Left colon (tissue), 2 donors: ENCODE data around the gene FXYD4. TPM values are rescaled to one million over a fixed set of nuclear protein-coding genes. Genes with fewer than 3 reads are reported as not detected.

Experiments used
- ATAC-seq: fragments of 200-7000 bp; cut with Tn5 transposase; one replicate; pipeline ENCODE4 v1.9.1; 2020; ENCODE audit warnings: mild to moderate bottlenecking, moderate library complexity
- DNase-seq, 2 donors: peaks; one replicate each; pipeline ENCODE4 v3.0.0-alpha.2; 2020
- intact Hi-C, 2 donors: fragments of 100-400 bp; cut with DNase I in 1 of 2; cut with micrococcal nuclease in 1 of 2; formaldehyde crosslinking; loops; one replicate each; pipeline versions ENCODE4 v1.11.2 to v1.14.0; 2022; cut with DNase I, micrococcal nuclease
- total RNA-seq, 2 donors: library from RNA; stranded (reverse); fragmentation: NEBNext Ultra II Directional; extraction: Animal tissue kit (Norgen Biotek cat#: 25700); gene quantifications; one replicate each; pipeline ENCODE4 v1.2.1, GENCODE V29; 2021
- donor health status: DM: no; HTN: no; CAD: no.
- donor health status: DM: yes; HTN: yes; CAD: no.

FXYD4 gene
- total RNA-seq, 2 donors from 2014 or later, result not detected

DNA sequence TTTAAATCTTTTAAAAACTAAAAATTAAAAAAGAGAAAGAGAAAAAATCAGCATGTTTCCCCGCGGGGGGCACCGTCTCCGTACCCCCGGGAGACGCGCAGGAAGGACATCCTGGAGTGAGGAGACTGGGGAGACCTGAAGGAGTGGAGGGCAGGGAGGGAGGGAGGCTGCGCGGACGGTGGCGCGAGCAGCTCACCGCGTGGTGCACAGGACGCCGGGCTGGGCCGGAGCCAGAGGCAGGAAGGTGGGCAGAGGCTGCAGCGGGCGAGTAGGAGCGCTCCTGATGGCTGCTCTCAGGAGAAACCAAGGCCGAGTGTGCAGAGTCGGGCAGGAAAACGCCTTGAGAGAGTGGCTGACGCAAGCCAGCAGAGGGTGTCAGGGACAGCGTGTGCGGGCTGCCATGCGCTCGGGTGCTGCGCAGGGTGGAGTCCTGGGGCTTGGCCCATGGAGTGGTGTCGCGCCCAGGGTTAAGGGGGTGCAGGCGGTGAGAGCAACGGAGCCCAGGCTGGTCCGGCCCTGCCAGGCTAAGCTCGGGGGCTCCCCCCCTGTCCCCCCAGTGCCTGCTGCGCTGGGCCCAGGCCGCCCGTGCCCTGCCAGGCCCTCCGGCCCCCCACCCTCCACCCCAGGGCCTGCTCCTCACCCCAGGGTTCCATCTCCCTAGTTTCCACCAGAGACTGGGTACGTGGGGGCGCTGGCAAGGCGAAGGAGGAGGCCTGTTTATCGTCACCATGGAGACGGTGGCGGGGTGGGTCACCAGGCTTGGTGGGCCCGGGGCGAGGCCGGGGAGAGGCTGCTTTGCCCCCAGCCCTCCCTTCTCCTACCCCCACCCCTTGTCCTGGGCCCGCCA is 28.9 kb upstream of the FXYD4 start:
- intact Hi-C loops, result no loop called here
- no peak for DNase-seq
- ATAC-seq, result no peak

DNA sequence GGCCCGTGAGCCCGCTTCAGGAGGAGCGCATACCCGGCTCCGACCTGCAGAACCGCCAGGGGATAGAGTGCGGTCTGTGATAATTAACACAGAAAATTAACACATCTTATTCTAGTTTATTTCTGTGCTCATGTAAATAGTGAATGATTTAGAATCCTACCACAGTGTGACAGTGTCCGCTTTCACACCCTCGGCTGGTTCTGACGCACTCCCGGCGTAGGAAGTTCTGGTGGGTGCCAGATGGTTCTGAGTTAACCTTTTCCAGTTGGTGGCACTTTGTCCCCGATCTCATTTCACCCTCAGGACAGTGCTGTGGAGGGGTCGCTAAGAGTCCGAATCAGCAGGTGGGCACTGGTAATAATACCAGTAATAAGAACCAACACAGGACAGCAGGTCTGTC is 28.3 kb upstream of the FXYD4 start:
- intact Hi-C loops, result no loop called here
- ATAC-seq (no peak), DNase-seq (no peak)

DNA sequence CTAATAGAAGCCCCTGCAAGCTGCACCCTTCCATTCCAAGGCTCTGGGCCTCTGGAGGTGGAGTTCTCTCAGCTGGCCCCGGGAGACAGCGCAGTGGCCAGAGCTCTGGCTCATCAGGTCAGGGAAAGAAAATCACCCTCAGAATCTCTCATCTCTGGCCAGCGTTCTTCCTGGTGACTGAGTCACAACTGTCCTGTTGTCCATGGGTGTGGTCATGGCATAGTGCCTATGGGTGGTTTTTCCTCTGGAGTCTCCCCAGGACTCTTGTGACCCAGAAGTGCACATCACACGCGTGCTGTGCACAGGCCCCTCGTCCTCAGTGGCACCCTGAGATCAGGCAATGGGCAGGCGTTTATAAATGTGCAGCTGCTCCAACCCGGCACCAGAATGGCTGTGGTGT is 27.4 kb upstream of the FXYD4 start:
- DNase-seq, result no peak
- intact Hi-C loops, result no loop called here
- peak; percentile 23 for ATAC-seq

DNA sequence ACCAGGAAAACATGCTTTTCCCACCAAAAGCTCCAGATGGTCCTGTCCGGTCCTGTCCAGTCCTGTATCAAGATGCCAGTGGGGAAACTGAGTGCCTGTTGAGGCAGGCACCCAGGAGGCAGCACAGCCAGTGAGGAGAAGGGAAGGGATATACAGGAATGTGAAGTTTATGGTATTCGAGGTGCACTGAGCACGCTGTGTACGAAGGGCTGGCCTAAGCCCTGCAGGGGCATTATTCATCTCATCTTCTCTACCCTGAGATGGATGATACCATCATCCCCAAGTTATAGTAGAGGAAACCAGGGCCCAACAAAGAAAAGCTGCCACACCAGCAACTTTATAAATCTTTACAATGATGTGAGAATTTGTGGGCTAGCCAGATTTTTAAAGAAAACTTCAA is 23.4 kb upstream of the FXYD4 start:
- intact Hi-C loops, result loop anchor here in 1 of 2 donors (5.0 kb wide), 1 partner anchor 56 kb away; no protein-coding TSS in a partner anchor
- no peak for ATAC-seq
- DNase-seq, result no peak

DNA sequence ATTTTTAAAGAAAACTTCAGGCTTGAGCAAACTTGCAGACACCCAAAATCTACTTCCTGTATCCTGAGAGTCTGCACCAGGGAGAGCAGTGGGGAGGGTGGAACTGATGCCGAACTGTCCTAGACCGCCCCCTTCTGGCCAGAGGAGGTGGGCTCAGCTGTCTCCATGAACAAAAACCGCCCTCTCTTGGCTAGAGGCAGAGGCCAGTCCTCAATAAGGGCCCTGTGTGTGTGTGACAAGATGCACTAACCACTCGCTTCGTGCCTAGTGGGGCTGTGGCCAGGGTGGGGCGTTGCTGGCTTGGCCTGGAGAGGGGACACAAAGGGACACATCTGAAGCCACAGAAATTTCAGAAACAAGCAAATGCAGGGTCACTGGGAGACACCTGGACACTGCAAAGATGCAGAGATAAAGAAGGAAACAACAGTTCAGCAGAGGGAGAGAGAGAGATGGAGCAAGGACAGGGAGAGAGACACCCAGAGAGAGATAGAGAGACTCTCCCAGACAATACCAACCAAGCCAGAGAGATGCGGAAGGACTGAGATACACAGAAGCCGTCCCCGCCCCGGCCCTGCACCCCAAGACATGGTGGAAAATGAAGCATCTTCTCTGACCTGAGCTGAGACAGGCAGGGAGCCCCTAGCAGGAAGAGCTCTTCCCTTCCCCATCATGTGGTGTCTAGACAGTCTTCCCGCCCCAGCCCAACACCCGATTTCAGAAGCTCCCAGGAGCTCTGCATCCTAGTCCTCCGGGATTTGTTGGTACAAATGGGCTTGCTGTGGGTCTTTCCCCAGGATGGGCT is 22.7 kb upstream of the FXYD4 start:
- intact Hi-C loops, result loop anchor here in 1 of 2 donors (5.0 kb wide), 1 partner anchor 56 kb away; no protein-coding TSS in a partner anchor
- ATAC-seq (peak; percentile 96), DNase-seq (peak; percentile 76 to 91)

DNA sequence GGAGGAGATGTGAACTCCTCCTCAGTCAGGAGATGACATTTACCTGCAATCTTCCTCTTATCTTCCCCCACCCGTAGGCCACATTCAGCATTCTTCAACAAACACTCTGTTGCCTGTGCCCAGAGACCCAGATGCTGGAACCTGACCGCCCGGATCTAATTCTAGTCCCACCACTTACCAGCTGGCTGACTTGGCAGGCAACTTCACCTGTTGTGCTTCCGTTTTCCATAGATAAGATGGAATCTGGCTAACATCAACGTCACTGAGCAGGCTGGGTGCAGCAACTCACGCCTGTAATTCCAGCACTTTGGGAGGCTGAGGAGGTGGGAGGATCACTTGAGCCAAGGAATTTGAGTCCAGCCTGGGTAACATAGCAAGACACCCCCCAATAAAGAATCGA is 21.3 kb upstream of the FXYD4 start:
- intact Hi-C loops, result no loop called here
- ATAC-seq (peak; percentile 49), DNase-seq (peak in 1 of 2 donors; percentile 38)

DNA sequence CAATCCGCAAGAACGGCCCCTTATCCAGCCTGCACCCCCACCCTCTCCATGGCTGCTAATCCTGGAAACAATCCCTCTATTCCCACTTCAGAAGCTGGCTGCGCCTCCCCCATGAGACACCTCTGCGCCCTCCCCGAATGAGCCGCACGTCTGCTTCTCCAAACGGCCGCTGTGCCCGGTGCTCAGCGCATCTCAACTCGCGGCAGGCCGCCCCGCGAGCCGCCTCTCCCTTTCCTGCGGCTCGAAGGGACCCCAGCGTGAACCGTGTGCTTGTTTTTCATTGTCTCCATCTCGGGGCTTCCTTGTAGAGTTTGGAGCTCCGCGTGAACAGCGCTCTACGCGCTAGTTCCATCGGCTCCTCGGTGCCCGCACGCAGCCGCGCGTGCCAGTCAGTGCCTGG is 20.8 kb upstream of the FXYD4 start:
- DNase-seq (no peak), ATAC-seq (no peak)
- intact Hi-C loops, result no loop called here

DNA sequence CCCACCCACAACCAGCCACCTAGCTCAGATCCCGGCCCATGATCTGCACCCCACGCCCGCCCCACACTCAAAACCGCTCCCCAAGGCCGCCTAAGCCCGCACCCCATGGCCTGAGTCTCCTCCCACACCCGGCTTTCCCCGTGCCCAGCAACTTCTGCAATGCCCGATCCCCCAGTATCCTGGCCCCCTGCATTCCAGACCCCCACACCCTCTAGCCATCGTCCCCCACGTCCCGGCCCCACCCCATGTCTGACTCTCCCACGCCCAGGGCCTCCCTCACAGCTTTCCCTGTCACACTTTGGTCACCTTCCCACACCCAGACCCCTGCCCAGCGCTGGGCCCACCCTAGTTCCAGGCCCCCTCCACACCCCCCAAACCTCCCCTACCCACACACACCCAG is 20.1 kb upstream of the FXYD4 start:
- DNase-seq, result no peak
- intact Hi-C loops, result no loop called here
- ATAC-seq, result no peak

DNA sequence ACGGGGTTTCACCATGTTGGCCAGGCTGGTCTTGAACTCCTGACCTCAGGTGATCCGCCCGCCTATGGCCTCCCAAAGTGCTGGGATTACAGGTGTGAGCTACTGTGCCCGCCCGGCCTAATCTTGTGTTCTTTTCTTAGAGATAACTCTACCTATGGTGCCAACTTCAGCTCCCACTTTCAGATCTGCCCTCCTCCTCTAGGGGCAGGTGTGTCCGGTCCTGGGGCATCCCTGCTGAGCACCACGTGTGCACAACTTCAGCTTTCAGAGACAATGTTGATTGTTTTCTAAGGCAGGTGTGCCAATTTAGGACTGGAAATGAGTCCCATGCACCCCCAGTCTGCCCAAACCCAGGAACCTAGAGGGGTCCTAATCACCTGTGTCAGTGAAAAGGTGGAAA is 18.5 kb upstream of the FXYD4 start:
- no peak for DNase-seq
- ATAC-seq, result no peak
- intact Hi-C loops, result no loop called here

DNA sequence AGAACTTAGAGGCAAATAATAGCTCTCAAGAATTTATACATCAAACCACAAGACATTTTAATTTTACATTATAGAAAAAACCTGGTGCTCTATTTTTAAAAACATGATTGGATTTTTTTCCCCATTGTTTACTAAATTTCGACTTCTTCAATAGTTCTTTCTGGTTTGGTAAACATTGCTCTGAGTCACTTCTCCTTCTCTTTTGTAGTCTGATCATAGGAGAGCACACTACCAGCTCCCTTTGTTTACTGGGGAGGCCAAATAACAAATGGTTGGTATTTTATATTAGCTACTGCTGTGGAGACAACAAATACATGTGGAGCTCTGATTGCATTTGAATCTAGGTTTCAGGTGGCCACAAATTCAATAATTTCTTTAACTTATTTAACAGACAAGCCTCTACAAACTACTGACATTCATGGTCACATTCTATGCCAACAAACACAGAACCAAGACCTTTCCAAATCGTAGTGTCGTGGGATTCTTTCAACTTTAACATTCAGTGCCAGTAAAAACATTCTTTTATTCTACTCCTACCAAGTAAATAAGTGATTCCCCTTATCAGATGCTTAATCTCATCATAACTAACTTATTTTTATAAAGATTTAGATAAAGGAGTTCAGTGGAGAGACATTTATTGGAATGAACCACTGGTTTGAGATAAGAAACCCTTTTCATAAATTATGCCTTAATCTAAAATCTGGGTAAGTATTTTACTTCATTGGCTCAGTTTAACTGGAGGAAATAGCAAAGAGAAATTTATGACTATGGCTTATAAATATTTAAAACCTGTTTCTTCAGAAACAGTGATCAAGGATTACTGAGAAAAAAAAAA is 17.7 kb upstream of the FXYD4 start:
- intact Hi-C loops, result no loop called here
- ATAC-seq (no peak), DNase-seq (no peak)

DNA sequence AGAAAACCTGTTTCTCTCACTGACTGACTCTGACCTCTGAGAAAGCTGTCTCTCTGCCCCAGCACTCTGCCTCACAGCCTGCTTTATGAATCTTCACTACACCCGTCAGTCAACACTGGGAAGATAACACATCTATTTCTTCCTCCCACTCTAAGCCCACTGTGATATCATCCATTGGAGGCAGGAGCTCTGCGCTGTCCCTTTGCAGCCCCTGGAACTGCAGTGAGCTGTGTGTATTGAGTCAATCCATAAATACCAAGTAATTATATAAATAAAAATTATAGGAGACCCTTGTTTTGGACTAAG is 17.2 kb upstream of the FXYD4 start:
- ATAC-seq (no peak), DNase-seq (no peak)
- intact Hi-C loops, result no loop called here

DNA sequence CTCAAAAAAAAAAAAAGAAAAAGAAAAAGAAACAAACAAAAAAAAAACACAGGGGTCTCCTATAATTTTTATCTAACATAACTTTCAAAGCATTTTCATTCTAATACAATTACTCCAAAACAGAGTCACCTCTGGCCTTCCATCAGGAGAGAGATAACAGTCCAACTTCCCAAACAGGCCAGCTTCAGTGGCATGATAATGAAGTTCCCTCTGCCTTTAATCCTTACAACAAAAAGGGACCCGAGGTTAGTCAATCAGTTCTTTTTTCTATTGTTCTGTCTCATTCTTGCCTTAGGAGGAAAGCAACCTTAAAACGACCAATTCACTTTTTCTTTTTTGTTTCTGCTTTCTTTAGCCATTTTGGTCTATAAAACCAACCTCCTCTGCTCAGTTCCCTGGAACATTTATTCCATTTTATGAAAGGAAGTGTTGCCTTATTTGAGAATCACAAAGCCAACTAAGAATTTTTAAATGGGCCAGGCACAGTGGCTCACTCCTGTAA is 16.5 kb upstream of the FXYD4 start:
- ATAC-seq (no peak), DNase-seq (no peak)
- intact Hi-C loops, result no loop called here

DNA sequence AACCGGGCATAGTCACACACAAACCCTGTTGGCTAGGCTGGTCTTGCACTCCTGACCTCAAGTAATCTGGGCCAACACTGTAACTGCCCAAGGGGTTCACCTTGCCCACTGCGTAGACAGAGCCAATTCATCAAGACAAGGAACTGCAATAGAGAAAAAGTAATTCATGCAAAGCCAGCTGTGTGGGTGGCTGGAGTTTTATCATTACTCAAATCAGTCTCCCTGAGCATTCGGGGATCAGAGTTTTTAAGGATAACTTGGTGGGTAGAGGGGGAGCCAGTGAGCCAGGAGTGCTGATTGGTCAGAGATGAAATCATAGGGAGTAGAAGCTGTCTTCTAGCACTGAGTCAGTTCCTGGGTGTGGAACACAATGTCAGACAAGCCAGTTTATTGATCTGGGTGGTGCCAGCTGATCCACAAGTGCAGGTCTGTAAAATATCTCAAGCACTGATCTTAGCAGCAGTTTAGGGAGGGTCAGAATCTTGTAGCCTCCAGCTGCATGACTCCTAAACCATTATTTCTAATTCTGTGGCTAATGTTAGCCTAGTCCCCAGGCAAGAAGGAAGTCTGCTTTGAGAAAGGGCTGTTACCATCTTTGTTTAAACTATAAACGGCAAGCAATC is 15.6 kb upstream of the FXYD4 start:
- ATAC-seq, result peak; percentile 94
- DNase-seq, result peak; percentile 49 to 67
- intact Hi-C loops, result no loop called here

DNA sequence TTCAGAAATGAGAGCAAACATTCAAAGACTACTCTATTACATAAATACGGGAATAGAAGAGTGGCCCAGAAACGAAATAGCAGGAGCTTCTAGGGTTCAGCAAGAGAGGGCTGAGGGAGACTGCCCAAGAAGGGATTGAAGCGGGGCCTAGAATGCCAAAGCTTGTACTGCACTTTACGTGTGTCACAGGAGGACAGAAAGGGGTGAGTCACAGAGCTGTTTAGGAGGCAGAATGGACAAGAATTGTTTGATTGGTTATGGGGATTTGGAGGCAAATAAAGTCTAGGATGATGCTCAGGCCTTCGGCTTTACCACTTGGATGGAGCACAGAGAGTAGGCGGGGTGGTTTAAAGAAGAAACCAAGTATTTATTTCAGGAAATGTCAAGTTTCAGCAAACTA is 11.3 kb upstream of the FXYD4 start:
- ATAC-seq (no peak), DNase-seq (no peak)
- intact Hi-C loops, result no loop called here

DNA sequence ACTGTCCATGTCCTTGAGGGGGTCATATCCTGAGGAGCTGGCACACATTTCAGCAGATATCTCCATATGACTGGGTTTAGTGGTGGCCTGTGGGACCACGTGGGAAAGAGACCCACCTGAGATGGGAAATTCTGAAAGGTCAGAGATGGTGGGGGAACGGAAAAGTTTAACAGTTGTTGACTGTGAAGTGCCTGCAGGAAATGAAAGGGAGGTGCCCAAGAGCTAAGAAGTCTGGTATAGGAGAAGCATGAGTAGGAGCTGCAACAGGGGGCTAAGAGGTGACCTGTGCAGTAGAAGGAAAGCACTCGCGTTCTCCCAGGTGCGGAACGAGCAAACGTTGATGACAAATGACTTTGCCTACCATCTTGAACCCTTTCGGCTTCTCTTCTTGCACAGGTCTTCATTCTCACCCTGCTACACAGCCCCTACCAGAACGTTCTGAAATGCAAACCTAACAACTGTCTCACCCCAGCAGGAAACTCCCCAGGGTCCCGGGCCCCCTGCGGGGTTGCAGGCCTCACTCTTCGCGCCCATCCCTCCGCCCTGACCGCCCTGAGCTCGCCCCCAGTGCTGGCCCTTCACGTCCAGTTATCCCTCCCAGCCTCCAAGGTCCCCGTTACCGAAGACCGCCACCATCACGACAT is 9.8 kb upstream of the FXYD4 start:
- DNase-seq (no peak), ATAC-seq (no peak)
- intact Hi-C loops, result no loop called here

DNA sequence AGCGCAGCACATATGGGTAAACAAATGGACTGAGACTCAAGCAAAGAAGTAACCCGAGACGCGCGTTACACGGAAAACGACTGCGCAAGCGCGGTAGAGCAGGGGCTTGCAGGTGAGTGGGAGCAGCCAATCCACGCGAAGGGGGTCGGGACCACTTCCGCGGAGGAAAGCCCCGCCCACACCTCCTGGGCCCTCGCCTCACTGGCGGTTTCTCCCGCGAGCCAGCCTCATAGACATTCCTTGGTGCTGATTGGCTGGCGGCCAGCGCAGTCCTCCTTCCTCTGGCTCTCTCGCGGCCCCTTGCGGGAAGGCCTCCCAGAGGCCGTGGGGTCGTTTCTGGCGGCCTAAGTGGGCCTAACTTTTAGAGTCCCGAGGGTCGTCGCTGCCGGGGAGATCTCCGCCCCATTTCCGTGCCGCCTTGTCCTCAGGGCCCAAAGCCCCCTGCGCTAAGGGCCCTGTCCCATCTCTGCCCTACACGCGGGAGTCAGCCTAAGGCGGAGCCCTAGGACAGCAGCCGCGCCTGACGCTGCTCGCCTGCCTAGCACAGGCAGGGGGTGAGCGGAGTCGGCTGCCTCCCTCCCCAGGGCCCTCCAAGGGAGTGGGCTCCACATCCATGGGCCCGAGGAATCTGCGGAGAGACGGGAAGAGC is 9.1 kb upstream of the FXYD4 start:
- intact Hi-C loops, result no loop called here
- peak; percentile 98 to 99 for DNase-seq
- ATAC-seq, result peak; percentile 97

DNA sequence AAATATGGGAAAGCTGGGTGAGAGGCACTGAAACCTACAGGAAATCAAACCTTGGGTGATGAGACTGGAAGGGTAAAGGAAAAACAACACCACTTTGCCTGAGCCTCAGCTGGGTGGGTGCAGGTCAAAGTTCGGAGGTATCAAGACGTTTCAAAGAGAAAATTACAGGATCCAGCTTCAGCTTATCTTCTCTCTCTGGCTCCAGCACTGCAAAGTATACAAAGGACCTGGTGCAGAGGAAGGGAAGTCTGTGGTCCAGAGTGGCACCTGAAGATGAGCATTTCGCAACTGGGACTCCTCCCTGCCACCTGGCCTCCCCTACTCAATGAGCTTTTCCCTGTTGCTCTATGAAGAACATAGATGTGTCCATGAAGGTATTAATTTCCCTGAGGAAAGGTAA is 6.4 kb upstream of the FXYD4 start:
- no peak for DNase-seq
- ATAC-seq, result no peak
- intact Hi-C loops, result no loop called here

DNA sequence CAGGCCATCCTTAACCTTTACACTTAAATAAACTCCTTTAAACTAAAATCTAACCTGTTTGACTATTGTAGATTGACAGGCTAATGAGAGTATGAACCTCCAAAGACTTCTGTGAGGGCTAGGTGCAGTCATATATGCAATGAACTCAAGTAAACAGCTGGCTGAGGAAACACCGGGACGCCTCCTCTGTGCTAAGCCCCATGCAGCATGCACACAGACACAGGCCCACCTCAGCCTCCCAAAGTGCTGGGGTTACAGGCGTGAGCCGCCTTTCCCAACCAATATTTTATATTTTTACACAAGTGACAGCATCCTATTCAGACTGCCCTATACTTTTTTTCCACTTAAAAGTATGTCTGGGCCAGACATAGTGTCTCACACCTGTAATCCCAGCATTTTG is 1.5 kb upstream of the FXYD4 start:
- no peak for ATAC-seq
- DNase-seq, result no peak
- intact Hi-C loops, result no loop called here
